OCI-LY7 (cell line): ENCODE measurements around the gene PRPSAP2. TPM values are rescaled to one million over a fixed set of nuclear protein-coding genes. Genes with fewer than 3 reads are reported as not detected.

Experiments
- BruUV-seq: library from RNA; stranded (reverse); fragments of 400-500 nt; replicated peaks from 2 replicates; lab custom pipeline; 2021; lab: Mats Ljungman, UMichigan
- CTCF ChIA-PET: fragments of 300-600 bp; sonication (Branson Sonifier 250); formaldehyde crosslinking; loops from one replicate; lab custom pipeline; 2022; ENCODE audit warnings: antibody characterized with exemption; ENCODE audit not compliant: unreplicated experiment; lab: Charles Lee
- POLR2A ChIA-PET: fragments of 300-600 bp; sonication (Branson Sonifier 250); formaldehyde crosslinking; loops from one replicate; lab custom pipeline; 2022; ENCODE audit warnings: antibody characterized with exemption; lab: Charles Lee
- DNase-seq: peaks from one replicate; pipeline ENCODE4 v3.0.0-alpha.2; 2015; ENCODE audit warnings: low spot score
- H2AFZ ChIP-seq: fragments of 200-600 bp; sonication (generic), shearing (Covaris generic); 2 replicates; pipeline ENCODE4 v1.6.1; 2014; ENCODE audit warnings: mild to moderate bottlenecking, antibody characterized with exemption, low read length, moderate library complexity
- H3K27ac ChIP-seq: fragments of 200-600 bp; sonication (generic); 2 replicates; pipeline ENCODE4 v1.5.1; 2014; ENCODE audit warnings: mixed run types, low read depth, mild to moderate bottlenecking, moderate library complexity, low read length, inconsistent platforms; ENCODE audit not compliant: poor library complexity, severe bottlenecking
- H3K36me3 ChIP-seq: fragments of 200-600 bp; sonication (generic); 2 replicates; pipeline ENCODE4 v1.6.1; 2014; ENCODE audit warnings: mild to moderate bottlenecking, antibody characterized with exemption, low read length, moderate library complexity, mixed read lengths; ENCODE audit not compliant: insufficient read depth
- H3K4me1 ChIP-seq: fragments of 200-600 bp; sonication (generic); 2 replicates; pipeline ENCODE4 v1.5.1; 2014; ENCODE audit warnings: mild to moderate bottlenecking, low read length; ENCODE audit not compliant: insufficient read depth, poor library complexity, severe bottlenecking
- H3K4me2 ChIP-seq: fragments of 200-600 bp; sonication (generic); 2 replicates; pipeline ENCODE4 v1.6.1; 2014; ENCODE audit warnings: mild to moderate bottlenecking, low read length
- H3K4me3 ChIP-seq: fragments of 200-600 bp; sonication (generic); 2 replicates; pipeline ENCODE4 v1.5.1; 2014; ENCODE audit warnings: mild to moderate bottlenecking, low read depth, low read length; ENCODE audit not compliant: poor library complexity, severe bottlenecking
- H3K79me2 ChIP-seq: fragments of 200-600 bp; sonication (generic); 2 replicates; pipeline ENCODE4 v1.6.1; 2016; ENCODE audit warnings: low read depth, mild to moderate bottlenecking, low read length, moderate library complexity, mixed read lengths; ENCODE audit not compliant: insufficient read depth
- H3K9me2 ChIP-seq: fragments of 200-600 bp; sonication (generic); 2 replicates; pipeline ENCODE4 v1.6.1; 2016; ENCODE audit warnings: mild to moderate bottlenecking, low read length, mixed read lengths; ENCODE audit not compliant: insufficient read depth
- H3K9me3 ChIP-seq: fragments of 200-600 bp; sonication (generic); 2 replicates; pipeline ENCODE4 v1.6.1; 2014; ENCODE audit warnings: mild to moderate bottlenecking, mixed run types, low read length, mixed read lengths
- H4K20me1 ChIP-seq: fragments of 200-600 bp; sonication (generic); 2 replicates; pipeline ENCODE4 v1.6.1; 2014; ENCODE audit warnings: mild to moderate bottlenecking, antibody characterized with exemption, low read length, moderate library complexity, mixed read lengths; ENCODE audit not compliant: insufficient read depth
- EZH2phosphoT487 ChIP-seq: fragments of 200-600 bp; sonication (generic); IDR thresholded peaks from 2 replicates; pipeline ENCODE4 v1.6.1; 2018; ENCODE audit warnings: low read depth, borderline replicate concordance, mild to moderate bottlenecking, mixed run types, antibody characterized with exemption, low read length, moderate library complexity, mixed read lengths
- intact Hi-C: fragments of 100-400 bp; cut with micrococcal nuclease; formaldehyde crosslinking; loops from one replicate; pipeline ENCODE4 v1.10.0; 2022; ENCODE audit not compliant: unreplicated experiment
- total RNA-seq, 2 experiments: library from RNA; depleted of rRNA in 1 of 2; stranded (reverse); fragments of >200 nt in 1 of 2; shearing (Covaris generic) in 1 of 2; gene quantifications; 2 replicates each; pipeline ENCODE4 v1.2.3, GENCODE V29; 2014 to 2022
- TF ChIP-seq, protein P1 (sequence below): fragments of 200-600 bp; sonication (generic); conservative IDR thresholded peaks from 2 replicates; pipeline ENCODE4 v1.5.1; 2014; ENCODE audit warnings: mild to moderate bottlenecking, antibody characterized with exemption, low read length, moderate library complexity, mixed read lengths

PRPSAP2 gene
- total RNA-seq, 2 experiments from 2014 or later: 59.3 to 90.2 TPM

DNA sequence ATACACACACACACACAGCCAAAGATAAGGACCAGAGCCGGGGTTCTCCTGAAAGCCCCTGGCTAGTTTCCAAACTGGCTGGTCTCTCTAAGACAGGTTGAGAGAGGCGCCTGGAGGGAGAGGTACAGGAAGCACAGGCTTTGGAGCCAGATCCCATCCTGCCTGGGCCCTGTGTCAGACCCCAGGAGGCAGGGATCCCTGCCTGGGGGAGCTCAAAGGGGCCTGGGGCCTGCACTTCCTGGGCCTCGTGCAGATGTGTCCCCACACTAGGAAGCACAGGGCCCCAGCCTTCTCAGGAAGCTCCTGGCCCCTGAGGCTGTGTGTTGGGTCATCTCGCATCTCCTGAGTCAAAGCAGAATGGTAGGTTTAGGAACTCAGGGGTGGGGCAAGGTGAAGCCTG is 110.0 kb downstream of the PRPSAP2 start:
- H3K4me2 ChIP-seq: no peak overlapping the region
- H3K27ac ChIP-seq: no peak overlapping the region
- no peak overlapping the region for H3K4me3 ChIP-seq
- intact Hi-C loops: no loop called here
- H2AFZ ChIP-seq: no peak overlapping the region
- BruUV-seq: no TSS peak
- no peaks in the 10 kb centered on the region for H3K36me3 ChIP-seq
- DNase-seq: no peak
- no peaks in the 10 kb centered on the region for H3K4me1 ChIP-seq
- POLR2A ChIA-PET: no interaction called here
- H3K79me2 ChIP-seq: no peaks in the 10 kb centered on the region
- H3K9me2 ChIP-seq: no peaks in the 10 kb centered on the region
- no peaks in the 10 kb centered on the region for H3K9me3 ChIP-seq
- CTCF ChIA-PET: no interaction called here
- no peak for TF ChIP-seq EZH2phosphoT487
- TF ChIP-seq, protein P1, sequence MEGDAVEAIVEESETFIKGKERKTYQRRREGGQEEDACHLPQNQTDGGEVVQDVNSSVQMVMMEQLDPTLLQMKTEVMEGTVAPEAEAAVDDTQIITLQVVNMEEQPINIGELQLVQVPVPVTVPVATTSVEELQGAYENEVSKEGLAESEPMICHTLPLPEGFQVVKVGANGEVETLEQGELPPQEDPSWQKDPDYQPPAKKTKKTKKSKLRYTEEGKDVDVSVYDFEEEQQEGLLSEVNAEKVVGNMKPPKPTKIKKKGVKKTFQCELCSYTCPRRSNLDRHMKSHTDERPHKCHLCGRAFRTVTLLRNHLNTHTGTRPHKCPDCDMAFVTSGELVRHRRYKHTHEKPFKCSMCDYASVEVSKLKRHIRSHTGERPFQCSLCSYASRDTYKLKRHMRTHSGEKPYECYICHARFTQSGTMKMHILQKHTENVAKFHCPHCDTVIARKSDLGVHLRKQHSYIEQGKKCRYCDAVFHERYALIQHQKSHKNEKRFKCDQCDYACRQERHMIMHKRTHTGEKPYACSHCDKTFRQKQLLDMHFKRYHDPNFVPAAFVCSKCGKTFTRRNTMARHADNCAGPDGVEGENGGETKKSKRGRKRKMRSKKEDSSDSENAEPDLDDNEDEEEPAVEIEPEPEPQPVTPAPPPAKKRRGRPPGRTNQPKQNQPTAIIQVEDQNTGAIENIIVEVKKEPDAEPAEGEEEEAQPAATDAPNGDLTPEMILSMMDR: no peak
- no peaks in the 10 kb centered on the region for H4K20me1 ChIP-seq

DNA sequence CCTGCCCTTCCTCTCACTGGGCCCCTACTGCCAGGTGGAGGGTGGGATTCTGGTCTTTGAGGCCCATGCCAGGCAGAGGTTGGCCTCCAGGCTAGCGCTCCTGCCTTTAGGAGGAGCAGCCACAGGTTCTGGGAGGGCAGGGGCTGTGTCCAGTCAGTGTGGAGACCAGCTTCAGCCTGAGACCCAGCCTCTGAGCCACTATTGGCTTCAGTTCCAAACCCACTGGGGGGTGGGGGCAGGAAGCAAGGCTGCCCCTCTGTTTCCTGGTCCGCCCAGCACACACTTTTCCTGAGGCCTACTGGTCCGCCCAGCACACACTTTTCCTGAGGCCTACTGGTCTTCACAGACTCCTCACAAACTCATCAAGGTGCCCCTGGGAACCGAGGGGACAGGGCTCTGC is 110.4 kb downstream of the PRPSAP2 start:
- H3K79me2 ChIP-seq: no peaks in the 10 kb centered on the region
- H3K9me2 ChIP-seq: no peaks in the 10 kb centered on the region
- ChIA-PET CTCF (no interaction called here), POLR2A (no interaction called here)
- BruUV-seq: no TSS peak
- no peak for DNase-seq
- no peaks in the 10 kb centered on the region for H3K4me1 ChIP-seq
- H3K27ac ChIP-seq: no peak overlapping the region
- TF ChIP-seq, protein P1: no peak
- no peak for TF ChIP-seq EZH2phosphoT487
- no peaks in the 10 kb centered on the region for H3K36me3 ChIP-seq
- H3K4me2 ChIP-seq: no peak overlapping the region
- intact Hi-C loops: no loop called here
- no peaks in the 10 kb centered on the region for H4K20me1 ChIP-seq
- no peak overlapping the region for H3K4me3 ChIP-seq
- H2AFZ ChIP-seq: no peak overlapping the region
- no peaks in the 10 kb centered on the region for H3K9me3 ChIP-seq

DNA sequence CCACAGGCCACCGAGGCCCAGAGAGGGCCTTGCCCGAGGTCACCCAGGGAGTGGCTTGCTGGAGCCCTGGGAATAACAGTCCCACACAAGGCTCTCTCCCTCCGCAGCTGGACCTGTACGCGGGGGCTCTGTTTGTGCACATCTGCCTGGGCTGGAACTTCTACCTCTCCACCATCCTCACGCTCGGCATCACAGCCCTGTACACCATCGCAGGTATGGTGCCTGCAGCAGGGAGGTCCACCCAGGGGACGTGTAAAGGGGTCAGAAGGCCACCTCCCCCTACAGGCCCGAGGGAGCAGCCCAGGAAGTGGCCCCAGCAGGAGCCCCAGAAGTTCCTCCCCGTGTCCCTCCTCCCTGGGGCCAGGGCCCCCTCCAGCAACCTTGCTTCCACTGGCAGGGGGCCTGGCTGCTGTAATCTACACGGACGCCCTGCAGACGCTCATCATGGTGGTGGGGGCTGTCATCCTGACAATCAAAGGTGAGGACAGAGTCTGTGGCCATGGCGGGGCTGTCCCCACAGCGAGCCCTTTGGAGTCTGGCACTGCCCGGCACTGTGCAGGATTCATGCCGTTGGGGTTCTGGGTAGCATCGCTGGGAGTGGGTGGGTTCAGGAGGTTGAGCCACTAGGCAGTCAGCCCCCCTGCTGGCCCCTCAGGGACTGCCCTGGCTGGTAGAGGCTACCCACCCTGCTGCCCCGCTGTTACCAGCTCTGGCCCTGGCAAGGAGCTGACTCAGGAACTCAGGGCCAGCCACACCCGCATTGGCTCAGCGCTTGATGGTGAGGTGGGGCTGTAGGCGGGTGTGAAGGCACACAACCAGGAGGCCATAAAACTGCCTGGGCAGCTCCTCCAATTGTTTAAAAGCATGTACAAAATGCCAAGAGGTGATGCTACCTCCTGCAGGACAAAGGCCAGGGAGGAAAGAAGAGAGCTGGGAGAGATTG is 111.3 kb downstream of the PRPSAP2 start:
- Histone ChIP-seq H3K4me1 (no peaks in the 10 kb centered on the region), H3K4me3 (no peak overlapping the region), H3K36me3 (no peaks in the 10 kb centered on the region), H3K9me3 (no peaks in the 10 kb centered on the region), H3K27ac (no peak overlapping the region), H4K20me1 (no peaks in the 10 kb centered on the region), H2AFZ (no peak overlapping the region), H3K79me2 (no peaks in the 10 kb centered on the region), H3K4me2 (no peak overlapping the region), H3K9me2 (no peaks in the 10 kb centered on the region)
- DNase-seq: no peak
- BruUV-seq: no TSS peak
- intact Hi-C loops: no loop called here
- POLR2A ChIA-PET: no interaction called here
- TF ChIP-seq, protein P1: no peak
- no peak for TF ChIP-seq EZH2phosphoT487
- CTCF ChIA-PET: no interaction called here
